CD4-positive, alpha-beta T cell treated with Interleukin-17A for 1 hour (primary cell): ENCODE data around the gene GH2.

Experiments
- DNase-seq: peaks from one replicate; pipeline ENCODE4 v3.0.0-alpha.2; 2020

The GH2 gene

GRCh38 chr17:63838631-63839171 is 43.0 kb downstream of the GH2 start:
- DNase-seq: no peak

- DNase-seq: no peak
These were observed 43.7 kb downstream of the GH2 start for GRCh38 chr17:63837962-63838600.

GRCh38 chr17:63837480-63837879 is 44.3 kb downstream of the GH2 start:
- DNase-seq: no peak

GRCh38 chr17:63836811-63837210 is 44.9 kb downstream of the GH2 start:
- DNase-seq: no peak

- no peak for DNase-seq
These were observed 46.5 kb downstream of the GH2 start for GRCh38 chr17:63835167-63835720.

- DNase-seq: peak; percentile 79
These were observed 47.1 kb downstream of the GH2 start for GRCh38 chr17:63834431-63835166.

- no peak for DNase-seq
These were observed 47.9 kb downstream of the GH2 start for GRCh38 chr17:63833741-63834373.

GRCh38 chr17:63833026-63833740 is 48.6 kb downstream of the GH2 start:
- no peak for DNase-seq

- DNase-seq: no peak
These were observed 49.3 kb downstream of the GH2 start for GRCh38 chr17:63832455-63832854.

GRCh38 chr17:63832014-63832413 is 49.7 kb downstream of the GH2 start:
- DNase-seq: no peak

- no peak for DNase-seq
These were observed 50.2 kb downstream of the GH2 start for GRCh38 chr17:63831505-63831904.

- DNase-seq: no peak
These were observed 50.7 kb downstream of the GH2 start for GRCh38 chr17:63830904-63831491.

GRCh38 chr17:63830278-63830677 is 51.5 kb downstream of the GH2 start:
- no peak for DNase-seq
